Hepatocyte (in vitro differentiated cells): ENCODE measurements around the gene GUCA1A. TPM values are rescaled to one million over a fixed set of nuclear protein-coding genes. Genes with fewer than 3 reads are reported as not detected.

ENCODE experiments used
- DNase-seq: peaks from one replicate; pipeline ENCODE4 v3.0.0-alpha.2; 2016; ENCODE audit warnings: low spot score
- H2AFZ ChIP-seq: fragments of 200-600 bp; sonication (generic); 2 replicates; pipeline ENCODE4 v1.6.0; 2016; ENCODE audit warnings: antibody characterized with exemption, mild to moderate bottlenecking
- H3K27ac ChIP-seq: fragments of 200-600 bp; sonication (generic); 2 replicates; pipeline ENCODE4 v1.5.1; 2016; ENCODE audit warnings: mild to moderate bottlenecking
- H3K27me3 ChIP-seq: fragments of 200-600 bp; sonication (generic); 2 replicates; pipeline ENCODE4 v1.6.1; 2016
- H3K36me3 ChIP-seq: fragments of 200-600 bp; sonication (generic); replicated peaks from 2 replicates; pipeline ENCODE4 v1.5.1; 2016; ENCODE audit warnings: low read depth; ENCODE audit not compliant: insufficient read depth
- H3K4me1 ChIP-seq: fragments of 200-600 bp; sonication (generic); 2 replicates; pipeline ENCODE4 v1.5.1; 2016; ENCODE audit warnings: mild to moderate bottlenecking, moderate library complexity; ENCODE audit not compliant: insufficient read depth
- H3K4me2 ChIP-seq: fragments of 200-600 bp; sonication (generic); 2 replicates; pipeline ENCODE4 v1.6.0; 2016
- H3K4me3 ChIP-seq: fragments of 200-600 bp; sonication (generic); 2 replicates; pipeline ENCODE4 v1.5.1; 2016; ENCODE audit warnings: mild to moderate bottlenecking
- H3K79me2 ChIP-seq: fragments of 200-600 bp; sonication (generic); 2 replicates; pipeline ENCODE4 v1.6.0; 2017; ENCODE audit warnings: mild to moderate bottlenecking
- H3K9me2 ChIP-seq: fragments of 200-600 bp; sonication (generic); replicated peaks from 2 replicates; pipeline ENCODE4 v1.6.0; 2017; ENCODE audit warnings: mild to moderate bottlenecking; ENCODE audit not compliant: insufficient read depth
- H3K9me3 ChIP-seq: fragments of 200-600 bp; sonication (generic); 2 replicates; pipeline ENCODE4 v1.5.1; 2016; ENCODE audit warnings: low read depth, mild to moderate bottlenecking
- H4K20me1 ChIP-seq: fragments of 200-600 bp; sonication (generic); 2 replicates; pipeline ENCODE4 v1.6.0; 2016; ENCODE audit warnings: mild to moderate bottlenecking; ENCODE audit not compliant: insufficient read depth, poor library complexity, severe bottlenecking
- EZH2 ChIP-seq: fragments of 200-600 bp; sonication (generic); IDR thresholded peaks from 2 replicates; pipeline ENCODE4 v1.6.1; 2016; ENCODE audit warnings: antibody characterized with exemption, mild to moderate bottlenecking, borderline replicate concordance
- EZH2phosphoT487 ChIP-seq: fragments of 200-600 bp; sonication (generic); IDR thresholded peaks from one replicate; pipeline ENCODE4 v1.6.1; 2018; ENCODE audit warnings: antibody characterized with exemption, mild to moderate bottlenecking, low read depth, moderate library complexity; ENCODE audit not compliant: unreplicated experiment, severe bottlenecking
- WGBS: methylation state at CpG from one replicate; pipeline ENCODE4 v1.1.6; 2016; ENCODE audit warnings: low lambda C conversion rate; ENCODE audit errors: missing lambda C conversion rate; 5-methylcytosine and 5-hydroxymethylcytosine counted together
- polyA plus RNA-seq: library from polyadenylated mRNA; unstranded; fragments of >200 nt; fragmentation: Nextera tagmentation; extraction: Ambion mirVana; gene quantifications from 2 replicates; pipeline ENCODE4 v1.2.1, GENCODE V29; 2016
- total RNA-seq: library from RNA; depleted of rRNA; stranded (reverse); fragments of >200 nt; gene quantifications from 2 replicates; pipeline ENCODE4 v1.2.3, GENCODE V29; 2014
- TF ChIP-seq, protein P1 (sequence below): fragments of 200-600 bp; sonication (generic); IDR thresholded peaks from 2 replicates; pipeline ENCODE4 v1.5.1; 2016; ENCODE audit warnings: antibody characterized with exemption, mild to moderate bottlenecking; ENCODE audit not compliant: poor library complexity

Gene GUCA1A
- total and polyA plus RNA-seq, 2 experiments from 2014 or later, result 0.43 to 0.75 TPM

DNA sequence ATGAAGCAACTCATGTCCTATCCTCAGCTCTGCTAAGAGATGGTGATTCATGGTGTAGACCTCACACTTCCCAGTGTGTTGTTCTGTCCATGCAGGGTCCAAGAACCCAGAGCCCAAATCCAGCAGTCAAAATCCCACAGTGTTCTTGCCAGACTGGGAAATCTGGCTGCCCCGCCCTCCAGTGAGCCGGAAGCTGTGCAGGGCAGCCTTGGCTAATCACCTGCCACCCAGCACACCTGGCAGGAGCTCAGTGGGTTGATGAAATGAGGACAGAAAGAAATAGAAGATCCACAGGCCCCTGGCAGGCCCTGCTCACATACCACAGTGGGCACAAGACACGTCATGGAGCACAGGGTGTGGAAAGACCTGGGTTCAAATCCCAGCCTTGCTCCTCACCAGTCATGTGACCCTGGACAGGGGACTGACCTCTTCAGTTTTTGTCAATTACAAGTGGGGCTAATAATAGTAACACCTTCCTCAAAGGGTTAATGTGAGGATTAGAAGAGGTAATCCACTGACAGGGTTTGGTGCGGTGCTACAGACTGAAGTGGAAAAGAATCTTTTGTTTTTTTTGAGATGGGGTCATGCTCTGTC is 13.6 kb upstream of the GUCA1A start:
- 81% methylated on average over 4 of the region's 4 CpGs for WGBS

DNA sequence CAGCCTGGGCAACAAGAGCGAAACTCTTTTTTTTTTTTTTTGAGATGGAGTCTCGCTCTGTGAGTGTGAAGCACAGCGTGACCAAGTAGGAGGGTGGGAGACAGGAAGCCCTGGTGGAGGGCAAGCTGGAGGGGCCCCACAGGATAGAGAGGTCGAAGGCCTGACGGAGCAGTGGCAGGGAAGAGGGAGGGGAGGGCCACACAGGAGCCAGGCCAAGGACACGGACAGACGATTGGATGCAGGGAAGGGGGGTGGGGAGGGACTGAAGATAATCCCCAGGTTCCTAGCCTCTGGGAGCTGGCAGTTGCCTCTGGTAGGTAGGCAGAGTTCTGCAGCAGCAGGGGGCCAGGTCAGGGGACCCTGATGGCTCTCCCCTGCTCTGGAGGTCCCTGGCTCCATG is 10.8 kb upstream of the GUCA1A start:
- no peak overlapping the region for H2AFZ ChIP-seq
- H4K20me1 ChIP-seq, result no peaks in the 10 kb centered on the region
- TF ChIP-seq, protein P1, sequence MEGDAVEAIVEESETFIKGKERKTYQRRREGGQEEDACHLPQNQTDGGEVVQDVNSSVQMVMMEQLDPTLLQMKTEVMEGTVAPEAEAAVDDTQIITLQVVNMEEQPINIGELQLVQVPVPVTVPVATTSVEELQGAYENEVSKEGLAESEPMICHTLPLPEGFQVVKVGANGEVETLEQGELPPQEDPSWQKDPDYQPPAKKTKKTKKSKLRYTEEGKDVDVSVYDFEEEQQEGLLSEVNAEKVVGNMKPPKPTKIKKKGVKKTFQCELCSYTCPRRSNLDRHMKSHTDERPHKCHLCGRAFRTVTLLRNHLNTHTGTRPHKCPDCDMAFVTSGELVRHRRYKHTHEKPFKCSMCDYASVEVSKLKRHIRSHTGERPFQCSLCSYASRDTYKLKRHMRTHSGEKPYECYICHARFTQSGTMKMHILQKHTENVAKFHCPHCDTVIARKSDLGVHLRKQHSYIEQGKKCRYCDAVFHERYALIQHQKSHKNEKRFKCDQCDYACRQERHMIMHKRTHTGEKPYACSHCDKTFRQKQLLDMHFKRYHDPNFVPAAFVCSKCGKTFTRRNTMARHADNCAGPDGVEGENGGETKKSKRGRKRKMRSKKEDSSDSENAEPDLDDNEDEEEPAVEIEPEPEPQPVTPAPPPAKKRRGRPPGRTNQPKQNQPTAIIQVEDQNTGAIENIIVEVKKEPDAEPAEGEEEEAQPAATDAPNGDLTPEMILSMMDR, result no peak
- TF ChIP-seq EZH2phosphoT487 (no peak), EZH2 (no peak)
- no peak for DNase-seq
- H3K36me3 ChIP-seq, result no peaks in the 10 kb centered on the region
- H3K27me3 ChIP-seq, result no peaks in the 10 kb centered on the region
- no peak overlapping the region for H3K4me2 ChIP-seq
- no peaks in the 10 kb centered on the region for H3K9me3 ChIP-seq
- H3K4me3 ChIP-seq, result no peak overlapping the region
- WGBS, result 62% methylated on average over 6 of the region's 7 CpGs
- H3K9me2 ChIP-seq, result no peaks in the 10 kb centered on the region
- no peaks in the 10 kb centered on the region for H3K79me2 ChIP-seq
- peaks cover 5% of the 10 kb centered on the region for H3K4me1 ChIP-seq
- no peak overlapping the region for H3K27ac ChIP-seq

More for the DNA sequence above, 13.6 kb upstream of the GUCA1A start:
- H3K4me2 ChIP-seq, result no peak overlapping the region
- H3K79me2 ChIP-seq, result no peaks in the 10 kb centered on the region
- no peak for DNase-seq
- H3K4me1 ChIP-seq, result peaks cover 5% of the 10 kb centered on the region
- no peak overlapping the region for H2AFZ ChIP-seq
- H3K9me2 ChIP-seq, result no peaks in the 10 kb centered on the region
- H3K27me3 ChIP-seq, result no peaks in the 10 kb centered on the region
- TF ChIP-seq, protein P1, result no peak
- no peak for TF ChIP-seq EZH2
- no peak for TF ChIP-seq EZH2phosphoT487
- H3K4me3 ChIP-seq, result no peak overlapping the region
- no peaks in the 10 kb centered on the region for H3K36me3 ChIP-seq
- H3K27ac ChIP-seq, result no peak overlapping the region
- H3K9me3 ChIP-seq, result no peaks in the 10 kb centered on the region
- no peaks in the 10 kb centered on the region for H4K20me1 ChIP-seq

DNA sequence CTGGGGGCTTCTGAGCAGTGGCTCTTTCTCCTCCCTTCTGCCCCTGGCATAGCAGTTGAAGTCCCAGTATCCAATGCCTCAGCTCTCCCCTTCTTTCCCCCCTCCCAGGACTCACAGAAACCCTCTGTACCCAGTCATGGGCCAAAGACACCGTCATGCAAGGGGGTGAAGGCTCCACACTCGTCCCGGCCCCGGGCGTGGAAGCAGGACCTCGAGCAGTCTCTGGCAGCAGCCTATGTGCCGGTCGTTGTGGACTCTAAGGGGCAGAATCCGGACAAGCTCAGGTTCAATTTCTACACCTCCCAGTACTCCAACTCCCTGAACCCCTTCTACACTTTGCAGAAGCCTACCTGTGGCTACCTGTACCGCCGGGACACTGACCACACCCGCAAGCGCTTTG is 10.4 kb upstream of the GUCA1A start:
- no peak for DNase-seq
- H2AFZ ChIP-seq, result no peak overlapping the region
- no peaks in the 10 kb centered on the region for H3K36me3 ChIP-seq
- no peaks in the 10 kb centered on the region for H3K9me2 ChIP-seq
- H3K4me1 ChIP-seq, result peaks cover 1% of the 10 kb centered on the region
- WGBS, result 95% methylated on average over 13 of the region's 13 CpGs
- H3K9me3 ChIP-seq, result no peaks in the 10 kb centered on the region
- no peak overlapping the region for H3K27ac ChIP-seq
- H3K27me3 ChIP-seq, result no peaks in the 10 kb centered on the region
- H3K79me2 ChIP-seq, result no peaks in the 10 kb centered on the region
- H4K20me1 ChIP-seq, result no peaks in the 10 kb centered on the region
- TF ChIP-seq EZH2phosphoT487 (no peak), EZH2 (no peak)
- TF ChIP-seq, protein P1, result no peak
- H3K4me3 ChIP-seq, result no peak overlapping the region
- no peak overlapping the region for H3K4me2 ChIP-seq

DNA sequence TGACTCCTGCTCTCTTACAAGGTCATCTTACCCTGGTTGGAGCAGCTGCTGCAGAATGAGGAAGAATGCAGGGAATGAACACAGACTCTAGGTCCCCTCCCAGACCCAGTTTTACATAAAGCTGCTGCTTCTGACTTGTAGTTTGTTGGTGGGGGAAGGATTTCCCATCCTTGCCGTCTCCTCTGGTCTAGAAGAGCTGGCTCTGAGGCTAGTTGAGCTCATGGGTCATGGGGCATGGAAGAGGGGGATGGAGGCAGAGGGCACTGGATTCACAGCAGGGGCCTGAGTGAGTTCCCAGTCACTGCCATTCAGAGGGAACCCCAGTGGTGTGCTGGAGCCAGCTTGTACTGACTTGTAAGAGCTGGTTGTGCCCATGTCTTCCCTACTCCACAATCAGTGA is 9.2 kb upstream of the GUCA1A start:
- H3K4me1 ChIP-seq, result no peaks in the 10 kb centered on the region
- H2AFZ ChIP-seq, result no peak overlapping the region
- no peaks in the 10 kb centered on the region for H3K9me2 ChIP-seq
- no peaks in the 10 kb centered on the region for H3K9me3 ChIP-seq
- no peak for DNase-seq
- 75% methylated on average over 1 of the region's 1 CpG for WGBS
- H3K4me2 ChIP-seq, result no peak overlapping the region
- no peaks in the 10 kb centered on the region for H3K36me3 ChIP-seq
- H3K27ac ChIP-seq, result no peak overlapping the region
- TF ChIP-seq EZH2, result no peak
- TF ChIP-seq EZH2phosphoT487, result no peak
- H3K27me3 ChIP-seq, result no peaks in the 10 kb centered on the region
- no peaks in the 10 kb centered on the region for H4K20me1 ChIP-seq
- H3K4me3 ChIP-seq, result no peak overlapping the region
- H3K79me2 ChIP-seq, result no peaks in the 10 kb centered on the region
